ENCODE results near the gene SH3RF3.

The SH3RF3 gene

GRCh38 chr2:109151519-109151918, 22.5 kb downstream of the SH3RF3 start (continued):
- TF ChIP-seq, protein P1, sequence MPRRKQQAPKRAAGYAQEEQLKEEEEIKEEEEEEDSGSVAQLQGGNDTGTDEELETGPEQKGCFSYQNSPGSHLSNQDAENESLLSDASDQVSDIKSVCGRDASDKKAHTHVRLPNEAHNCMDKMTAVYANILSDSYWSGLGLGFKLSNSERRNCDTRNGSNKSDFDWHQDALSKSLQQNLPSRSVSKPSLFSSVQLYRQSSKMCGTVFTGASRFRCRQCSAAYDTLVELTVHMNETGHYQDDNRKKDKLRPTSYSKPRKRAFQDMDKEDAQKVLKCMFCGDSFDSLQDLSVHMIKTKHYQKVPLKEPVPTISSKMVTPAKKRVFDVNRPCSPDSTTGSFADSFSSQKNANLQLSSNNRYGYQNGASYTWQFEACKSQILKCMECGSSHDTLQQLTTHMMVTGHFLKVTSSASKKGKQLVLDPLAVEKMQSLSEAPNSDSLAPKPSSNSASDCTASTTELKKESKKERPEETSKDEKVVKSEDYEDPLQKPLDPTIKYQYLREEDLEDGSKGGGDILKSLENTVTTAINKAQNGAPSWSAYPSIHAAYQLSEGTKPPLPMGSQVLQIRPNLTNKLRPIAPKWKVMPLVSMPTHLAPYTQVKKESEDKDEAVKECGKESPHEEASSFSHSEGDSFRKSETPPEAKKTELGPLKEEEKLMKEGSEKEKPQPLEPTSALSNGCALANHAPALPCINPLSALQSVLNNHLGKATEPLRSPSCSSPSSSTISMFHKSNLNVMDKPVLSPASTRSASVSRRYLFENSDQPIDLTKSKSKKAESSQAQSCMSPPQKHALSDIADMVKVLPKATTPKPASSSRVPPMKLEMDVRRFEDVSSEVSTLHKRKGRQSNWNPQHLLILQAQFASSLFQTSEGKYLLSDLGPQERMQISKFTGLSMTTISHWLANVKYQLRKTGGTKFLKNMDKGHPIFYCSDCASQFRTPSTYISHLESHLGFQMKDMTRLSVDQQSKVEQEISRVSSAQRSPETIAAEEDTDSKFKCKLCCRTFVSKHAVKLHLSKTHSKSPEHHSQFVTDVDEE (CRISPR knock-in tag; IDR thresholded peaks at IDR 0.05) = no peak

DNA sequence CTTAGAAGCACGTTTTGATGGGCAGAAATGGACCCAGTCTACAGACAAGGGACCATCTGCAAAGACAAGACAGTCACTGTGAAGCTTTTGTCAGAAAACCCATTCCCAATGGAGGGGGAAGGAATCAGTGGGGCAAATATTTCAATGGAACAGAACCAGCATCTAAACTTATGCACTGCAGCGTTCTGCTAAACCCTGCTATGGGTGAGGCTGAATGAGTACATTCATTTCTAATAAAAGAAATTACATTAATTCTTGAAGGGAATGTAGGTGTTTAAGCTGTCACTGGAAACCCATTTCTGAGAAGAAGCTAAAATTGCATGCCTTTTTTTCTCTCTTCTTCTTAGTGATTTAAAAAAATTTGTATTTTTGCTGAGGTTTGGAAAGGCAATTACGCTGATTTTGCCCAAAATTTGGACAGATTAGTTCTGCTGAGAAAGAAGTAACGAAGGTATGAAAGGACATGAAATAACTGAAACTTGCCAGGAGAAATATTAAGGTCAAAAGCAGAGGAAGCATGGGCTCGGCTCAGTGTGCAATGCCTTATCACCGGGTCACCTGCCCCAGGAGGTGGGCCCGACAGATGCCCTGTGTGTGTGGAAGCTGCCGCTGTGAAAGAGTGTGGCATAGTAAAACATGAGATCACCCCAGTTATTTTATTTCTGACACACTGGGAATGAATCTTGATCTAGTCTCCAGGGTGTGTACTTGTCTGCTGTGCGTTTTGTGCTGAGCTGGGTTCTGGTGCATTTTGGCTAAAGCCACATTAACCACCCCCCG, 24.2 kb downstream of the SH3RF3 start:
- ATAC-seq = no peak
- TF ChIP-seq ARNTL (CRISPR knock-in tag; IDR thresholded peaks at IDR 0.05; ENCODE audit: borderline replicate concordance, low read depth) (no peak), PPARA (CRISPR knock-in tag; IDR thresholded peaks at IDR 0.05; ENCODE audit: borderline replicate concordance) (no peak), ZFP3 (CRISPR knock-in tag; IDR thresholded peaks at IDR 0.05) (no peak), GLIS3 (CRISPR knock-in tag; IDR thresholded peaks at IDR 0.05) (no peak), ESRRG (CRISPR knock-in tag; IDR thresholded peaks at IDR 0.05) (no peak), SNAI2 (CRISPR knock-in tag; IDR thresholded peaks at IDR 0.05) (no peak), ZNF8 (CRISPR knock-in tag; IDR thresholded peaks at IDR 0.05) (no peak)

GRCh38 chr2:109153807-109154206, 24.8 kb downstream of the SH3RF3 start:
- TF ChIP-seq POU6F1 (CRISPR knock-in tag; IDR thresholded peaks at IDR 0.05; ENCODE audit: borderline replicate concordance, low read depth) (no peak), ZC3H10 (CRISPR knock-in tag; IDR thresholded peaks at IDR 0.05) (no peak), ISL1 (CRISPR knock-in tag; IDR thresholded peaks at IDR 0.05) (no peak), BACH2 (CRISPR knock-in tag; IDR thresholded peaks at IDR 0.05; ENCODE audit: borderline replicate concordance) (no peak), ZNF8 (CRISPR knock-in tag; IDR thresholded peaks at IDR 0.05) (no peak), ZNF565 (CRISPR knock-in tag; conservative IDR thresholded peaks at IDR 0.05; ENCODE audit: low read depth) (no peak), TOX (CRISPR knock-in tag; IDR thresholded peaks at IDR 0.05; ENCODE audit: borderline replicate concordance) (no peak), ZNF70 (CRISPR knock-in tag; IDR thresholded peaks at IDR 0.05) (no peak)
- TF ChIP-seq, protein P1 (CRISPR knock-in tag; IDR thresholded peaks at IDR 0.05) = no peak
- TF ChIP-seq, protein P2, sequence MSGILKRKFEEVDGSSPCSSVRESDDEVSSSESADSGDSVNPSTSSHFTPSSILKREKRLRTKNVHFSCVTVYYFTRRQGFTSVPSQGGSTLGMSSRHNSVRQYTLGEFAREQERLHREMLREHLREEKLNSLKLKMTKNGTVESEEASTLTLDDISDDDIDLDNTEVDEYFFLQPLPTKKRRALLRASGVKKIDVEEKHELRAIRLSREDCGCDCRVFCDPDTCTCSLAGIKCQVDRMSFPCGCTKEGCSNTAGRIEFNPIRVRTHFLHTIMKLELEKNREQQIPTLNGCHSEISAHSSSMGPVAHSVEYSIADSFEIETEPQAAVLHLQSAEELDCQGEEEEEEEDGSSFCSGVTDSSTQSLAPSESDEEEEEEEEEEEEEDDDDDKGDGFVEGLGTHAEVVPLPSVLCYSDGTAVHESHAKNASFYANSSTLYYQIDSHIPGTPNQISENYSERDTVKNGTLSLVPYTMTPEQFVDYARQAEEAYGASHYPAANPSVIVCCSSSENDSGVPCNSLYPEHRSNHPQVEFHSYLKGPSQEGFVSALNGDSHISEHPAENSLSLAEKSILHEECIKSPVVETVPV (CRISPR knock-in tag; IDR thresholded peaks at IDR 0.05) = no peak
- TF ChIP-seq, protein P3, sequence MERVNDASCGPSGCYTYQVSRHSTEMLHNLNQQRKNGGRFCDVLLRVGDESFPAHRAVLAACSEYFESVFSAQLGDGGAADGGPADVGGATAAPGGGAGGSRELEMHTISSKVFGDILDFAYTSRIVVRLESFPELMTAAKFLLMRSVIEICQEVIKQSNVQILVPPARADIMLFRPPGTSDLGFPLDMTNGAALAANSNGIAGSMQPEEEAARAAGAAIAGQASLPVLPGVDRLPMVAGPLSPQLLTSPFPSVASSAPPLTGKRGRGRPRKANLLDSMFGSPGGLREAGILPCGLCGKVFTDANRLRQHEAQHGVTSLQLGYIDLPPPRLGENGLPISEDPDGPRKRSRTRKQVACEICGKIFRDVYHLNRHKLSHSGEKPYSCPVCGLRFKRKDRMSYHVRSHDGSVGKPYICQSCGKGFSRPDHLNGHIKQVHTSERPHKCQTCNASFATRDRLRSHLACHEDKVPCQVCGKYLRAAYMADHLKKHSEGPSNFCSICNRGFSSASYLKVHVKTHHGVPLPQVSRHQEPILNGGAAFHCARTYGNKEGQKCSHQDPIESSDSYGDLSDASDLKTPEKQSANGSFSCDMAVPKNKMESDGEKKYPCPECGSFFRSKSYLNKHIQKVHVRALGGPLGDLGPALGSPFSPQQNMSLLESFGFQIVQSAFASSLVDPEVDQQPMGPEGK (CRISPR knock-in tag; IDR thresholded peaks at IDR 0.05; ENCODE audit: borderline replicate concordance) = no peak
- no peak for ATAC-seq

Data from SK-N-SH treated with all-trans-retinoic acid at 6 μM for 48 hours (cell line).